HEK293 (cell line): ENCODE results near the gene METAP1D.
"Not testable (repeated sequence)": the region's sequence is repeated elsewhere in the genome, so short reads cannot be mapped to it uniquely, and the experiment has no call there.

Source experiments
- CTCF ChIA-PET: fragments of 350-600 bp; formaldehyde crosslinking; extraction: SDS; loops from one replicate; lab custom pipeline; 2021; ENCODE audit warnings: antibody characterized with exemption; lab: Yijun Ruan, JAX
- POLR2A ChIA-PET: fragments of 300-600 bp; formaldehyde crosslinking; extraction: SDS; loops from one replicate; lab custom pipeline; 2020; ENCODE audit warnings: antibody characterized with exemption, inconsistent platforms; lab: Yijun Ruan, JAX
- H3K27ac ChIP-seq: fragments of 200-500 bp; sonication (Bioruptor generic); 2 replicates; pipeline ENCODE4 v1.5.1; 2014; ENCODE audit warnings: low read depth, low read length, control low read depth, inconsistent platforms; ENCODE audit errors: extremely low read depth
- H3K36me3 ChIP-seq, 2 experiments: fragments of 200-500 bp in 1 of 2; sonication (Bioruptor generic) in 1 of 2; 1 replicate in 1 of 2; 2 replicates in 1 of 2; pipeline ENCODE4 v1.5.1; 2014 to 2017; ENCODE audit warnings: inconsistent platforms in 2 of 2, low read length in 2 of 2; ENCODE audit not compliant: control insufficient read depth in 2 of 2, insufficient read depth in 1 of 2
- H3K4me1 ChIP-seq: fragments of 200-500 bp; sonication (Bioruptor generic); 2 replicates; pipeline ENCODE4 v1.5.1; 2014; ENCODE audit warnings: mild to moderate bottlenecking, low read length, inconsistent platforms; ENCODE audit not compliant: control insufficient read depth, insufficient read depth
- H3K4me3 ChIP-seq: 2 replicates; pipeline ENCODE4 v1.5.1; 2011; ENCODE audit warnings: low read depth, mild to moderate bottlenecking, control low read depth, low read length, moderate library complexity
- H3K9me3 ChIP-seq: fragments of 200-500 bp; sonication (Bioruptor generic); 2 replicates; pipeline ENCODE4 v1.5.1; 2014; ENCODE audit warnings: low read depth, low read length, inconsistent platforms; ENCODE audit not compliant: control insufficient read depth, insufficient read depth
- KLF9 ChIP-seq: fragments of 450-650 bp; formaldehyde crosslinking; IDR thresholded peaks from 2 replicates; pipeline ENCODE4 v1.5.1; 2016; ENCODE audit warnings: missing biosample characterization, missing genetic modification characterization, low read depth
- PBX3 ChIP-seq: sonication (generic); formaldehyde crosslinking; IDR thresholded peaks from 2 replicates; pipeline ENCODE4 v1.8.1; 2022; ENCODE audit warnings: mild to moderate bottlenecking, moderate library complexity, missing genetic modification reagents
- SETDB1 ChIP-seq: IDR thresholded peaks from one replicate; pipeline ENCODE4 v1.6.1; 2017; ENCODE audit warnings: mild to moderate bottlenecking, low read length, moderate library complexity, mixed read lengths; ENCODE audit not compliant: insufficient read length
- ZBTB48 ChIP-seq: fragments of 450-650 bp; formaldehyde crosslinking; IDR thresholded peaks from 2 replicates; pipeline ENCODE4 v1.5.1; 2016; ENCODE audit warnings: missing biosample characterization, missing genetic modification characterization
- ZBTB6 ChIP-seq: fragments of 450-650 bp; formaldehyde crosslinking; IDR thresholded peaks from 2 replicates; pipeline ENCODE4 v1.5.1; 2017; ENCODE audit warnings: missing biosample characterization, missing genetic modification characterization
- ZFP37 ChIP-seq: fragments of 450-650 bp; formaldehyde crosslinking; IDR thresholded peaks from 2 replicates; pipeline ENCODE4 v1.5.1; 2016; ENCODE audit warnings: missing biosample characterization, missing genetic modification characterization
- ZIC2 ChIP-seq: fragments of 450-650 bp; formaldehyde crosslinking; IDR thresholded peaks from 2 replicates; pipeline ENCODE4 v1.5.1; 2016; ENCODE audit warnings: missing biosample characterization, missing genetic modification characterization
- ZNF121 ChIP-seq: fragments of 450-650 bp; formaldehyde crosslinking; IDR thresholded peaks from 2 replicates; pipeline ENCODE4 v1.5.1; 2016; ENCODE audit warnings: missing biosample characterization, missing genetic modification characterization
- ZNF138 ChIP-seq: fragments of 450-650 bp; formaldehyde crosslinking; IDR thresholded peaks from 2 replicates; pipeline ENCODE4 v1.5.1; 2016; ENCODE audit warnings: missing biosample characterization, missing genetic modification characterization, borderline replicate concordance
- ZNF146 ChIP-seq: fragments of 450-650 bp; formaldehyde crosslinking; IDR thresholded peaks from 2 replicates; pipeline ENCODE4 v1.5.1; 2016; ENCODE audit warnings: missing biosample characterization, missing genetic modification characterization
- ZNF155 ChIP-seq: fragments of 450-650 bp; formaldehyde crosslinking; IDR thresholded peaks from 2 replicates; pipeline ENCODE4 v1.5.1; 2016; ENCODE audit warnings: missing biosample characterization, missing genetic modification characterization
- ZNF26 ChIP-seq: fragments of 450-650 bp; formaldehyde crosslinking; IDR thresholded peaks from 2 replicates; pipeline ENCODE4 v1.5.1; 2016; ENCODE audit warnings: missing biosample characterization, missing genetic modification characterization
- ZNF311 ChIP-seq: fragments of 450-650 bp; formaldehyde crosslinking; IDR thresholded peaks from 2 replicates; pipeline ENCODE4 v1.5.1; 2017; ENCODE audit warnings: missing biosample characterization, missing genetic modification characterization, borderline replicate concordance
- ZNF394 ChIP-seq: fragments of 450-650 bp; formaldehyde crosslinking; IDR thresholded peaks from 2 replicates; pipeline ENCODE4 v1.5.1; 2016; ENCODE audit warnings: missing biosample characterization, missing genetic modification characterization, mild to moderate bottlenecking, moderate library complexity, borderline replicate concordance
- ZNF561 ChIP-seq: fragments of 450-650 bp; IDR thresholded peaks from 2 replicates; pipeline ENCODE4 v1.5.1; 2018; ENCODE audit warnings: missing biosample characterization, missing genetic modification characterization, borderline replicate concordance
- ZNF624 ChIP-seq: fragments of 450-650 bp; formaldehyde crosslinking; IDR thresholded peaks from 2 replicates; pipeline ENCODE4 v1.5.1; 2017; ENCODE audit warnings: missing biosample characterization, missing genetic modification characterization
- ZNF660 ChIP-seq: fragments of 450-650 bp; IDR thresholded peaks from 2 replicates; pipeline ENCODE4 v1.5.1; 2018; ENCODE audit warnings: missing biosample characterization, mild to moderate bottlenecking, missing genetic modification characterization
- ZSCAN23 ChIP-seq: fragments of 450-650 bp; formaldehyde crosslinking; IDR thresholded peaks from 2 replicates; pipeline ENCODE4 v1.5.1; 2016; ENCODE audit warnings: missing biosample characterization, missing genetic modification characterization

Gene METAP1D

GRCh38 chr2:171979103-171979502 is 20.6 kb upstream of the METAP1D start:
- no peak overlapping the region for H3K4me3 ChIP-seq
- no peaks in the 10 kb centered on the region for H3K9me3 ChIP-seq
- TF ChIP-seq ZFP37 (tag by site-specific recombination): no peak
- TF ChIP-seq ZNF394 (tag by site-specific recombination): no peak
- TF ChIP-seq ZNF311 (tag by site-specific recombination): no peak
- TF ChIP-seq ZBTB6 (tag by site-specific recombination): no peak
- no peak for TF ChIP-seq PBX3 (CRISPR knock-in tag)
- no peak for TF ChIP-seq ZNF138
- TF ChIP-seq ZNF121 (tag by site-specific recombination): no peak
- TF ChIP-seq ZBTB48 (tag by site-specific recombination): no peak
- TF ChIP-seq ZNF561 (tag by site-specific recombination): no peak
- no peak for TF ChIP-seq ZNF624 (tag by site-specific recombination)
- no peak for TF ChIP-seq SETDB1
- no peak for TF ChIP-seq ZNF26 (tag by site-specific recombination)
- TF ChIP-seq ZSCAN23 (tag by site-specific recombination): no peak
- no peak for TF ChIP-seq ZNF155 (tag by site-specific recombination)
- no peak for TF ChIP-seq ZNF660 (tag by site-specific recombination)
- no peak for TF ChIP-seq KLF9 (tag by site-specific recombination)
- no peaks in the 10 kb centered on the region for H3K4me1 ChIP-seq
- ChIA-PET CTCF (interaction anchor here (1.1 kb wide), 1 partner anchor 13 kb away, joined by 3 read pairs; no protein-coding TSS in a partner anchor), POLR2A (no interaction called here)
- H3K36me3 ChIP-seq: peaks cover 51 to 73% of the 10 kb centered on the region in 2 experiments
- no peak overlapping the region for H3K27ac ChIP-seq

- POLR2A ChIA-PET, H3K4me1 ChIP-seq, H3K27ac ChIP-seq, CTCF ChIA-PET, H3K4me3 ChIP-seq, H3K9me3 ChIP-seq: not testable (repeated sequence)
- TF ChIP-seq ZNF146: peak; percentile 86
- peaks cover 29 to 39% of the 10 kb centered on the region in 2 experiments for H3K36me3 ChIP-seq
These were observed 15.8 kb upstream of the METAP1D start for GRCh38 chr2:171983924-171984323.

GRCh38 chr2:171985076-171985475 is 14.7 kb upstream of the METAP1D start:
- CTCF ChIA-PET: no interaction called here
- POLR2A ChIA-PET: no interaction called here
- Histone ChIP-seq H3K36me3 (peaks cover 18 to 28% of the 10 kb centered on the region in 2 experiments), H3K4me1 (no peaks in the 10 kb centered on the region), H3K9me3 (no peaks in the 10 kb centered on the region), H3K27ac (no peak overlapping the region), H3K4me3 (no peak overlapping the region)
- TF ChIP-seq ZNF311 (tag by site-specific recombination) (no peak), ZIC2 (tag by site-specific recombination) (no peak)
